IMR-90 (cell line): ENCODE measurements around the gene NEK2. TPM values are rescaled to one million over a fixed set of nuclear protein-coding genes. Genes with fewer than 3 reads are reported as not detected.

Experiments used
- ATAC-seq: fragments of 200-7000 bp; cut with Tn5 transposase; 2 replicates; pipeline ENCODE4 v1.9.1; 2020; ENCODE audit warnings: low read depth, mild to moderate bottlenecking, moderate library complexity
- BruUV-seq: library from RNA; stranded (reverse); fragments of 400-500 nt; replicated peaks from 2 replicates; lab custom pipeline; 2021; lab: Mats Ljungman, UMichigan
- CTCF ChIA-PET: fragments of 300-600 bp; formaldehyde crosslinking; extraction: SDS; loops from one replicate; lab custom pipeline; 2021; ENCODE audit warnings: antibody characterized with exemption; lab: Yijun Ruan, JAX
- POLR2A ChIA-PET: fragments of 300-600 bp; sonication (Branson Sonifier 250); formaldehyde crosslinking; loops from one replicate; lab custom pipeline; 2022; ENCODE audit warnings: antibody characterized with exemption; ENCODE audit not compliant: unreplicated experiment; lab: Charles Lee
- DNase-seq: peaks from one replicate; pipeline ENCODE4 v3.0.0; 2013
- H2AFZ ChIP-seq: replicated peaks from 2 replicates; pipeline ENCODE3; 2013; ENCODE audit warnings: low read length, mild to moderate bottlenecking; ENCODE audit not compliant: poor library complexity
- H2AK5ac ChIP-seq: 2 replicates; pipeline ENCODE4 v1.6.1; 2013; ENCODE audit warnings: low read depth, low read length, inconsistent platforms
- H2AK9ac ChIP-seq: replicated peaks from 2 replicates; pipeline ENCODE3; 2013; ENCODE audit warnings: mild to moderate bottlenecking, low read depth, low read length, moderate library complexity; ENCODE audit not compliant: poor library complexity
- H2BK120ac ChIP-seq: 2 replicates; pipeline ENCODE4 v1.6.1; 2013; ENCODE audit warnings: low read depth, low read length, inconsistent platforms
- H2BK15ac ChIP-seq: 3 replicates; pipeline ENCODE4 v1.6.1; 2013; ENCODE audit warnings: low read depth, low read length, inconsistent platforms
- H2BK20ac ChIP-seq: 2 replicates; pipeline ENCODE4 v1.6.1; 2013; ENCODE audit warnings: low read depth, mild to moderate bottlenecking, inconsistent platforms, low read length, moderate library complexity
- H2BK5ac ChIP-seq: 2 replicates; pipeline ENCODE4 v1.6.1; 2013; ENCODE audit warnings: mild to moderate bottlenecking, low read depth, low read length, inconsistent platforms; ENCODE audit not compliant: poor library complexity, severe bottlenecking
- H3K14ac ChIP-seq: replicated peaks from 2 replicates; pipeline ENCODE4 v1.6.1; 2013; ENCODE audit warnings: low read depth, low read length, inconsistent platforms
- H3K18ac ChIP-seq: 2 replicates; pipeline ENCODE4 v1.6.1; 2013; ENCODE audit warnings: low read depth, low read length, control low read depth
- H3K23ac ChIP-seq: 2 replicates; pipeline ENCODE4 v1.6.1; 2013; ENCODE audit warnings: low read depth, low read length, inconsistent platforms
- H3K27ac ChIP-seq: 2 replicates; pipeline ENCODE4 v1.5.1; 2013; ENCODE audit warnings: mild to moderate bottlenecking, control low read depth, low read length; ENCODE audit not compliant: insufficient read depth
- H3K27me3 ChIP-seq: 2 replicates; pipeline ENCODE4 v1.6.1; 2013; ENCODE audit warnings: low read length; ENCODE audit not compliant: control insufficient read depth, insufficient read depth
- H3K36me3 ChIP-seq: 2 replicates; pipeline ENCODE4 v1.6.1; 2013; ENCODE audit warnings: low read length, mixed read lengths; ENCODE audit not compliant: control insufficient read depth, insufficient read depth
- H3K4ac ChIP-seq: 2 replicates; pipeline ENCODE4 v1.6.1; 2013; ENCODE audit warnings: low read depth, low read length, inconsistent platforms
- H3K4me1 ChIP-seq: 2 replicates; pipeline ENCODE4 v1.6.1; 2013; ENCODE audit warnings: low read length, mixed read lengths; ENCODE audit not compliant: control insufficient read depth, insufficient read depth
- H3K4me2 ChIP-seq: 2 replicates; pipeline ENCODE4 v1.6.1; 2013; ENCODE audit warnings: low read depth, mild to moderate bottlenecking, control low read depth, low read length, moderate library complexity
- H3K4me3 ChIP-seq: 2 replicates; pipeline ENCODE4 v1.5.1; 2013; ENCODE audit warnings: low read depth, mild to moderate bottlenecking, control low read depth, low read length, moderate library complexity; ENCODE audit not compliant: insufficient read depth
- H3K56ac ChIP-seq: 2 replicates; pipeline ENCODE4 v1.6.1; 2013; ENCODE audit warnings: low read length, inconsistent platforms; ENCODE audit not compliant: insufficient read depth; ENCODE audit errors: extremely low read depth
- H3K79me1 ChIP-seq, 2 experiments: 2 replicates each; pipeline ENCODE4 v1.6.1; 2013; ENCODE audit warnings: low read length in 2 of 2, inconsistent platforms in 1 of 2, low read depth in 1 of 2
- H3K9ac ChIP-seq: 2 replicates; pipeline ENCODE4 v1.6.1; 2013; ENCODE audit warnings: low read depth, low read length, control low read depth
- H3K9me1 ChIP-seq: 2 replicates; pipeline ENCODE4 v1.6.1; 2013; ENCODE audit warnings: low read length, inconsistent platforms; ENCODE audit not compliant: insufficient read depth
- H3K9me3 ChIP-seq: 2 replicates; pipeline ENCODE4 v1.6.1; 2013; ENCODE audit warnings: low read length; ENCODE audit not compliant: control insufficient read depth, insufficient read depth
- H4K20me1 ChIP-seq: 2 replicates; pipeline ENCODE4 v1.6.1; 2013; ENCODE audit warnings: low read length, inconsistent platforms; ENCODE audit not compliant: insufficient read depth
- H4K5ac ChIP-seq: 2 replicates; pipeline ENCODE4 v1.6.1; 2013; ENCODE audit warnings: mild to moderate bottlenecking, low read depth, low read length, control low read depth
- H4K8ac ChIP-seq, 2 experiments: 2 replicates each; pipeline ENCODE4 v1.6.1; 2013; ENCODE audit warnings: low read depth in 2 of 2, low read length in 2 of 2, control low read depth in 1 of 2, inconsistent platforms in 1 of 2
- H4K91ac ChIP-seq: 2 replicates; pipeline ENCODE4 v1.6.1; 2013; ENCODE audit warnings: low read depth, low read length, inconsistent platforms; ENCODE audit not compliant: insufficient read depth
- CEBPB ChIP-seq: IDR thresholded peaks from 2 replicates; pipeline ENCODE4 v1.6.1; 2012; ENCODE audit warnings: low read depth, low read length, improper control_type of control experiment
- CHD1 ChIP-seq: IDR thresholded peaks from 2 replicates; pipeline ENCODE4 v1.6.1; 2012; ENCODE audit warnings: low read depth, low read length, improper control_type of control experiment
- CTCF ChIP-seq: conservative IDR thresholded peaks from 2 replicates; pipeline ENCODE4 v1.5.1; 2012; ENCODE audit warnings: mild to moderate bottlenecking, low read depth, low read length, improper control_type of control experiment
- ELK1 ChIP-seq: fragments of 150-350 bp; IDR thresholded peaks from 2 replicates; pipeline ENCODE4 v1.6.1; 2016; ENCODE audit warnings: low read depth, mild to moderate bottlenecking, low read length, moderate library complexity, borderline replicate concordance
- FOS ChIP-seq: fragments of 150-350 bp; IDR thresholded peaks from 2 replicates; pipeline ENCODE4 v1.6.1; 2016; ENCODE audit warnings: low read depth, low read length
- MAFK ChIP-seq: IDR thresholded peaks from 2 replicates; pipeline ENCODE4 v1.6.1; 2012; ENCODE audit warnings: low read depth, low read length, improper control_type of control experiment
- MAZ ChIP-seq: IDR thresholded peaks from 2 replicates; pipeline ENCODE4 v1.6.1; 2012; ENCODE audit warnings: low read depth, mild to moderate bottlenecking, low read length, improper control_type of control experiment, moderate library complexity, borderline replicate concordance
- NFE2L2 ChIP-seq: fragments of 150-350 bp; IDR thresholded peaks from 2 replicates; pipeline ENCODE4 v1.6.1; 2016; ENCODE audit warnings: low read depth, mild to moderate bottlenecking, low read length
- POLR2A ChIP-seq: IDR thresholded peaks from 2 replicates; pipeline ENCODE4 v1.6.1; 2012; ENCODE audit warnings: mild to moderate bottlenecking, low read depth, low read length
- RAD21 ChIP-seq: IDR thresholded peaks from 2 replicates; pipeline ENCODE4 v1.6.1; 2012; ENCODE audit warnings: low read length, improper control_type of control experiment
- RCOR1 ChIP-seq: IDR thresholded peaks from 2 replicates; pipeline ENCODE4 v1.6.1; 2012; ENCODE audit warnings: mild to moderate bottlenecking, low read length, improper control_type of control experiment; ENCODE audit not compliant: insufficient replicate concordance
- RFX5 ChIP-seq: IDR thresholded peaks from 2 replicates; pipeline ENCODE4 v1.8.0; 2012; ENCODE audit warnings: low read depth, mild to moderate bottlenecking, low read length, moderate library complexity
- WGBS, 2 experiments: methylation state at CpG; one replicate each; pipeline versions ENCODE4 v1.1.5 to v1.1.7; 2013; ENCODE audit warnings: missing lambda C conversion rate in 2 of 2; ENCODE audit not compliant: insufficient read length in 1 of 2; ENCODE audit errors: extremely low coverage in 2 of 2; 5-methylcytosine and 5-hydroxymethylcytosine counted together
- dilution Hi-C: fragments of 300-500 bp; cut with HindIII; formaldehyde crosslinking; loops from one replicate; pipeline ENCODE4 v1.14.3; 2018; ENCODE audit warnings: low sequenced_read_pairs; ENCODE audit not compliant: unreplicated experiment
- in situ Hi-C: fragments of 300-500 bp; cut with MboI; formaldehyde crosslinking; loops from 3 replicates; pipeline ENCODE4 v1.14.3; 2019; ENCODE audit warnings: low sequenced_read_pairs, inconsistent platforms, mixed read lengths
- intact Hi-C: fragments of 100-400 bp; cut with micrococcal nuclease; formaldehyde crosslinking; loops from 2 replicates; pipeline ENCODE4 v1.10.0; 2022
- polyA plus RNA-seq, 3 experiments: library from polyadenylated mRNA; depleted of rRNA; stranded (reverse); fragments of >200 nt; gene quantifications; 2 replicates each; pipeline ENCODE4 v1.2.3, GENCODE V29; 2012; ENCODE audit warnings: low replicate concordance in 1 of 3
- total RNA-seq: library from RNA; depleted of rRNA; stranded (reverse); fragments of >200 nt; gene quantifications from 2 replicates; pipeline ENCODE4 v1.2.3, GENCODE V29; 2012

Gene NEK2
- total and polyA plus RNA-seq, 2 of the 4 experiments (the other 2 are of a cell fraction), result 9.9 to 26.0 TPM

- Histone ChIP-seq H4K20me1 (no peaks in the 10 kb centered on the region), H2AK9ac (no peak overlapping the region), H3K9me3 (no peaks in the 10 kb centered on the region), H3K79me1 (no peaks in the 10 kb centered on the region), H3K18ac (no peak overlapping the region), H4K8ac (no peak overlapping the region), H3K9me1 (no peaks in the 10 kb centered on the region), H3K27ac (no peak overlapping the region), H4K91ac (no peak overlapping the region), H3K36me3 (no peaks in the 10 kb centered on the region), H2AFZ (no peak overlapping the region), H3K56ac (no peak overlapping the region), H2BK20ac (no peak overlapping the region), H2BK15ac (no peak overlapping the region), H2AK5ac (no peak overlapping the region), H3K23ac (no peak overlapping the region), H2BK120ac (no peak overlapping the region), H4K5ac (no peak overlapping the region), H3K4me3 (no peak overlapping the region), H3K9ac (no peak overlapping the region), H3K14ac (no peak overlapping the region), H3K4ac (no peak overlapping the region), H3K4me2 (no peak overlapping the region), H2BK5ac (no peak overlapping the region), H3K4me1 (no peaks in the 10 kb centered on the region), H3K27me3 (no peaks in the 10 kb centered on the region)
- POLR2A ChIA-PET, result no interaction called here
- in situ Hi-C loops, result no loop called here
- dilution Hi-C loops, result no loop called here
- BruUV-seq, result no TSS peak
- WGBS, 2 experiments, result no CpG with 5 or more reads among the region's 6 CpGs
- TF ChIP-seq POLR2A (no peak), MAZ (no peak), RCOR1 (no peak), FOS (no peak), NFE2L2 (no peak), CHD1 (no peak), CEBPB (no peak), CTCF (no peak), RAD21 (no peak), ELK1 (no peak), MAFK (no peak), RFX5 (no peak)
- intact Hi-C loops, result no loop called here
- DNase-seq (no peak), ATAC-seq (no peak)
- CTCF ChIA-PET, result interaction anchor here (1.1 kb wide), 1 partner anchor 13 kb away, joined by 3 read pairs; no protein-coding TSS in a partner anchor
Measured at GRCh38 chr1:211710566-211711314, 35.3 kb upstream of the NEK2 start.
